Hematopoietic multipotent progenitor cell treated with erythropoietin and hydrocortisone succinate and interleukin-3 and kit ligand, for 15 days (in vitro differentiated cells): Measurements from ENCODE around the gene FOXC1.

ENCODE experiments used
- DNase-seq: peaks from one replicate; pipeline ENCODE4 v3.0.0-alpha.2; 2015; ENCODE audit warnings: low spot score

FOXC1 gene

DNA sequence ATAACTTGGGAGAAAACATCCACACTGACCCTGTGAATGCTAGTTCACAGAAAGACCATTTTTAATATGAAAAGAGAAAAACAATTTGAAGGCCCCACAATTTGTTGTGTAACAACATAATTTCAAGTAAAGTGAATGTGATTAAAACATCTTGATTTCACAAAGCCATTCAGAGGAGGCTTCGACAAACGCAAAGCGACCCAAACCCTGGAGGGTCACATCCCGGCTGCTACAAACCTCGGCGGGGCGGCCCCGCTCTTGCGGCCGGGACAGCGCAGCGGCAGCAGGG lies 14.0 kb downstream of the FOXC1 start:
- DNase-seq, result no peak

DNA sequence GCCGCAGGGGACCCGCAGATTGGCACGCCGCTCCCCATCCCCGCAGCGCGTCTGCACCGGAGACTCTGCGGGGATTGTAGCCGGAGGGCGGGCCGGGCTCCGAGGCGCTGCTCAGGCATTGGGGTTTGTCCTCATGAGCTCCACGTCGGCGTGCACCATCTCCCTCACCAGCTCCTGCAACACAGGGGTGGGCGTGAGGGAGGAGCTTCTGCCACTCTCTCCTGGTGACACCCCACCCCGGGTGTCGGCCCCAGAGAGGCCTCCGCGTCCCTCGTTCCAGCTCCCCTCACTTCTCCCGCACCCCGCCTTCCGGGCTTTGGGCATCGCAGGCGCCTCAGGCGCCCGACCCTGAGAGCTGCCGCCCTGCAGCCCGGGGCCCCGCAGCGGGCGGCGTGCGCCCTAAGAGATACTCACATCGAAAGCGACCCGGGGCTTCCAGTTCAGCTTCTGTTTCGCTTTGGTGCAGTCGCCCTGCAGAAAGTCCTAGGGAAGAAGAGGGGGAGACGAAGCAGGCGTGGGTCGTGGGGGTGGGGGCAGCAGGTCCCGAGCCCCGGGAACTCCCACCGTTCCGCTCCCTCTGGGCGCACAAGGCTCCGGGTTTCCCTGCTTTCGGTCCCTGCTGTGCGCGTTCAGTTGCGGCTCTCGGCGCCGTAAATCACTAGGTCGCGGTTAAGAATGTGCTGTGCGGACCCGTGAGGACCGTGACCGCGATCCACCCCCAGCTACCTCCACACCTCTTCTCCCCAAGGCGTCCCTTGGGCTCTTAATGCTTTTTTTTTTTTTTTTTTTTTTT lies 14.5 kb downstream of the FOXC1 start:
- DNase-seq, result no peak

GRCh38 chr6:1624851-1625781 lies 15.4 kb downstream of the FOXC1 start:
- no peak for DNase-seq

- no peak for DNase-seq
Observed at GRCh38 chr6:1625794-1626435, 16.2 kb downstream of the FOXC1 start.

DNA sequence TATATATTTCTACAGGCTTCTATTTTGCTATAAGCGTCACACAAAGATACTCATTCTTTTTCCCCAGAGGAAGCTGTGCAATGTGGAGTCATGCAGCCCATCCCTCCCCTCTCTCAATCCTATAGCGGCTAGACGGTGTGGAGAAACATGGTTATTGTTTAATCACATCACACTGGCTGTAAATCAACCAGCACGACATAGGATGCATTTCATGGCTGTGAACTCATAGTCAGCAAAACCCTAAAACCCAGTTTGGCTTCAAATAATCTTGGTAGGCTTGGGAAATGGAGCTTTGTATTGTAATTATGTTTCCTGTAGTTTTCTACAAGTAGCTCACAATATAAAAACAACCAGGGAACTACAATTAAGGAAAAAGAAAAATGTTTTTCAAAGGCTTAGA lies 16.8 kb downstream of the FOXC1 start:
- DNase-seq, result no peak

- no peak for DNase-seq
Observed at GRCh38 chr6:1627827-1628560, 18.3 kb downstream of the FOXC1 start.

GRCh38 chr6:1629316-1629715 lies 19.6 kb downstream of the FOXC1 start:
- no peak for DNase-seq

- no peak for DNase-seq
Observed at GRCh38 chr6:1630212-1630770, 20.6 kb downstream of the FOXC1 start.

- no peak for DNase-seq
Observed at GRCh38 chr6:1630771-1631217, 21.1 kb downstream of the FOXC1 start.

- DNase-seq, result no peak
Observed at GRCh38 chr6:1631251-1631650, 21.5 kb downstream of the FOXC1 start.

DNA sequence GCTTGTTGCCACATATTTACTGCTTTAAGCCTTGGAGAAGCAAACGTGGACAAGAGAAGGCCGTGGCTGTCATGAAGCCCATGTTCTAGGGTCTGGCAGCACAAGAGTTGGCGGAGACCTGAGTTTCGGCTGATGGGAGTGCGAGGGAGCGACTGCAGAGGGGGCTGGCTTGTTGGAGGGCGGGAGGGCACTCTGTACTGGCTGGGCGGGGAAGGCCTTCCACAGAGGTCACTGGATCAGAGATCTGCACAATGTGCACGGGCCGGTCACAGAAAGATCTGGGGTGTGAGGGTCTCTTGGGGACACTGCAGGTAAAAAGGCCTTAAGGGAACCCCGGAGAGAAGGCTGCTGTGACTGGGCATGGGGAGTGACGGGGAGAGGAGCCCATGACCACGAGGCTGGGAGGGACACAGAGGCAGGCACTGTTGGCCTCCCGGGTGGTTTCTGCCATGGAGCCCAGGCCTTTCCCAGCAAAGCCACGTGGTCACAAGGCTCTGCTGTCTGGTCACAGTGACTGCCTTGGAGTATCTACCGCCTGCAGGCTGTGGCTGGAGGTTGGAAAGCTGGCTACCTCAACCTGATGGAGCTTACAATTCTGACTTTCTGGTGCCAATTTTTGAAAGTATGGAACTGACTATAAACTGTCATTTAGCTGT lies 23.8 kb downstream of the FOXC1 start:
- no peak for DNase-seq

DNA sequence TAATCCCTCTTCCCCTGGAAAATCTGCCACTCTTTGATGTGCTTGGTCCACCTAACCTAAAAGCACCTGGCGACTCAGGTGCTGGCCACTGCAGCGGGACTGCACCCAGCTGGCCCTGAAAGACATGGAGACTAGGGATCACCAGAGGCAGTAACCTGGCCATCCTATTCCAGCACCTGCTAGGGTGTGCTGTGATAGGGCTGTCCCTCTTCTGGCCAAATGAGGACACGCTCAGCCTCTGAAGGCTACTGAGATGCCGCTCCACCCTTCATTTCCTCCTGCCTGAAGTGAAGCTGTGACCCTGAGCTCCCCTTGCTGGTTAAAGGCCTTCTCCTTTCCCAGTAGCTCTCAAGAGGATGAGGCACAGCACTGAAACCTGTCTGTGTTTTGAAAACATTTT lies 24.4 kb downstream of the FOXC1 start:
- no peak for DNase-seq

DNA sequence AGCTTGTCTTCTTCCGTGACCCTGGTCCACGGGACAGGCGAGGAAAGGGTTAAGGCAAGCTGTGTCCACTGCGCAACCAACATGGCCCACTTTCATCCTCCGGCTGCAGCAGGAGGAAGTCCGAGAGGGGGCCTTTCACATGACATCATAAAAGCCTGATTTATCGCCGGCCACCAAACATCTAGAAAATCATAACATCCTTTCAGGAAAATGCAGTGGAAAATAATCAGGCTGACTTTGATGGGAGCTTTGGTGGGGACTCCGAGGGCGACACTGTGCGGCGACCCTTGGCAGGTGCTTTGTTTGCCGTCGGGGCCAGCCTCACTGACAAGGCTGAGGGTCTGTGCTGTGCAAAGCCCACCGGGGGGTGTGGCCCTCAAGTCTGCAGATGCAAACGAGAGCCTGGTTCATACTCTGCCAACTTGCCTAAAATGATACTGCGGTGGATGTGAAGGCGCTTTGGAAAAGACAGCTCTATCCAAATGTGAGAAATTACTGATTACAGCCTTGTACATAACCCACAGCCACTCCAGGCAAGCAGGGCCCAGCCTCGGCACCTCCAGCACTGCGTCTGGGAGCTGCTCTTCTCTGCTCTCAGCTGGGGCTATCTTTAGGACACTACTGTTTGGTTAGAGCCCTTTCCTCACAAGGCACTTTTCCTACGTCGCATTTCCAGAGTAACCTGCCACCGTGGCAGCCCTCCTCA lies 25.7 kb downstream of the FOXC1 start:
- DNase-seq, result no peak

DNA sequence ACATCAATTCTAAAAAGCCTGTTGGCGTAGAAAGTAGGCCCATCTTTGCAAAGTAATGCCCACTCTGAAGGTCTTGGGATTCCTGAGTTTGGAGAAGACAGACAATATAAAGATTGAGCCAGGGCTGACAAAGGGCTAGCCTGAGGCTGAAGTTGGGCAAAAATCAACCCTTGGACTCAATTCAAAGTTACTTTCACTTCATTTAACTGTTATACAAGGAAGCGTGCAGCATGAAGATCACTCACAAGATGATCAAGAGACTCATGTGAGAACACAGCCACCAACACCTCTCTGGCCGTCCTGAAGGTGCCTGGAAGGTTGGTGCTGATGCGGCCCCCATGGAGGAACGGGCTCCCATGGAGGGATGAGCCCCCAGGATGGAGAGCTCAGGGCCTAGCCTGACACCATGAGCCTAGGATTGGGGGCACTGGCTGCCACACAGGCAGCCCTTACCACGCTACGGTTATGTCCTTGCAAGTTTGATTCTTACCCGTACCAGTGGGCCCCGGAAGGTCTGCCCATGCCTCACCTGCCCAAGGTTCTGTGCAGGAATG lies 26.6 kb downstream of the FOXC1 start:
- no peak for DNase-seq

GRCh38 chr6:1636971-1637871 lies 27.5 kb downstream of the FOXC1 start:
- DNase-seq, result no peak

GRCh38 chr6:1639430-1639829 lies 29.7 kb downstream of the FOXC1 start:
- no peak for DNase-seq

DNA sequence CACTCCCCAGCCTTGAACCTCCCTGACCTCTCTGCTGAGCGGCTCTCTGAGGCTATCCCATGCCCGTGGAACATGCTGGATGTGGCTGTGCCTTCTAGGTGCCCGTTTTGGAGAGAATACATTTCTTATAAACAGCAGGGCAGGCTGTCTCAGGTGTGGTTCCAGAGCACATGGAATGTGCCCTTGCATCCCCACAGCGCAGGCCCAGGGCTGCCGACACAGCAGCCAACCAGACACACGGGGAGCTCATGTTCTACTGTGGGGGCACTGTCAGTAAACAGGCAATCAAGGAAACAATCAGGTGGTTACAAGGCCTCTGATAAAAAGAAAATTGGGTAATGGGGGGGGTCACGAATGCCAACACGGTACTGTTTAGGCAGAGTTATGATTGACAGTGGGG lies 30.8 kb downstream of the FOXC1 start:
- DNase-seq, result no peak

- no peak for DNase-seq
Observed at GRCh38 chr6:1641343-1641885, 31.7 kb downstream of the FOXC1 start.

DNA sequence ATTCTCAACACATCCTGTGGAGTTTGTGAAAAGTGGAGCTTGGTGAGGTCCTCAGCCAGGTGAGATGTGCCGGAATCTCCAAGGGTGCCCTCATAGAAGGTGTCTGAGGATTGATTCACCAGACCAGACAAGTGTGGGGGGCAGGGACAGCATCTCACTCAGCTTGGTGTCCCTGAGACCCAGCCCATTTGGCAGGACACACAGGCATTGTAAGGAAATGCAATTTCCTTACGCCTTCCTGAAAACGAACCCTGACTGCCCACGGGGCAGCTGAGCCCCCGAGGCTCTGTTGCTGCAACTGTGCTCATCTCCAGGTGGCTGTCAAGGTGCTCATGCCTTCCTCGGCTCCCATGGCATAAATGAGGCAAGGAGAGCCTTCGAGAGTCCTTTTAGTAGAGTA lies 33.4 kb downstream of the FOXC1 start:
- no peak for DNase-seq
